Erythroblast (primary cell): ENCODE measurements around the gene GPR157.
"Not testable (repeated sequence)": the region's sequence is repeated elsewhere in the genome, so short reads cannot be mapped to it uniquely, and the experiment has no call there.

ENCODE experiments used
- DNase-seq, 2 experiments: peaks; one replicate each; lab custom pipeline; 2025; lab: John Stamatoyannopoulos, UW
- GATA1 ChIP-seq: IDR thresholded peaks from 2 replicates; pipeline ENCODE4 v1.6.1; 2011; ENCODE audit warnings: low read depth, mild to moderate bottlenecking, control low read depth, low read length, moderate library complexity
- POLR2A ChIP-seq: IDR thresholded peaks from 2 replicates; pipeline ENCODE4 v1.6.1; 2011; ENCODE audit warnings: mild to moderate bottlenecking, low read length

Gene GPR157

GRCh38 chr1:9153152-9153551 is 24.2 kb upstream of the GPR157 start:
- no peak for TF ChIP-seq GATA1
- no peak for TF ChIP-seq POLR2A
- DNase-seq: no peak

GRCh38 chr1:9152535-9152934 is 23.6 kb upstream of the GPR157 start:
- DNase-seq: no peak
- no peak for TF ChIP-seq POLR2A
- no peak for TF ChIP-seq GATA1

DNA sequence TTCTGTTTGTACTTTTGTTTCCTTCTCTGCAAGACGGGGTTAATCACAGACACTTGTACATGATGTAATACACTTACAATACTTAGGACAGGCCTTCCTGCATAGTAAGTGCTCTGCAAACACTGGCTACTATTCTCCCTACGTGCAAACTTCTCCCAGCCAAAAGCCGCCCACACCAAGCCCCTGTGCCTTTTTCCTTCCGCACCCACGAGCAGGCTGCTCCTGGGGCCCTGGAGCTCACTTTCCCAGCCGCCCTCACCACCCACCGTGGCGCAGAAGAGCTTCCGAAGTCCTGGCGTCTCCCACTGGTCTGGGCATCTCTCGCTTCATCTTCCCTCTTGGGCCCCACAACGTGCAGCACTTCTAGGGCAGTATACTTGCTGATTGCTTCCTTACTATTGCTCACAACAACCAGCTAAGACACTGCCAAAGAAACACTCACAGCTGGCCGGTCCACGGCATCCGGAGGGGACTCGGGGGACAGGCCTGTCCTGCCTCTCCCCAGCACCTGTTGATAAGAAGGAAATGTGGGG is 22.5 kb upstream of the GPR157 start:
- TF ChIP-seq POLR2A (no peak), GATA1 (no peak)
- no peak for DNase-seq

DNA sequence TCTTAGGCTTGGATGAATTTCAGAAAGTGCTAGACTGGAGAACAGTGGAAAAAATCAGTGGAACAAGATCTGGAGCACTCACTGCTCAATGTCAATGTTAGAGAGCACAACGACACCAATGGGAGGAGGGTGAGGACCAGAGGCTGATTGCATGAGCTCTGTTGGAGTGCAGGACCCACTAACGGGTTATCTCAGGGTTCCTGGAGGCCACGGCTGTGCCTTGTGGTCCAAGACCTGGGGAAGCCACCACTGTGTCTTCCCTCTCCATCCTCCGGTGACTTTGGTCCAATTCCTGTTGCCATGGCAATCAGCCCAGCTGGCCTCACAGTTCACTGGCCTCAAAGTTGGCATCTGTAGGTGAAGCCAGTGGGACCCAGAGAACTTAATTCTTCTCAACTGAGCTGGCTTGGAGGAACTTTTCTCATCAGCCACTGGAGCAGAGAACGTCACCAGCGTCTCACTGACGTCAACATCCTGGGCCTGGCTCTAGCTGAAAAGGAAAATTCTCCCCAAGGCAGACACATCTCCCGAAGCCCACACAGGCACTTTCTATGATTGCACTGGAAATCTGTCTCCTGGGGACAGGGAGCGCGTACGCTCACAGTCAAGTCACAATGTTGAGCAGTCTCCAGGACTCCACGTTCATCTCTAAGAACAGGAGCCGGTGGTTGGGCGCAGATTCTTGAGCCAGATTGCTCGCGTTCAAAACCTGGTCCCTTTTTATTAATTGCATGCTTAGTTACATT is 21.9 kb upstream of the GPR157 start:
- no peak for DNase-seq
- TF ChIP-seq GATA1 (no peak), POLR2A (no peak)

GRCh38 chr1:9149837-9150581 is 21.1 kb upstream of the GPR157 start:
- no peak for DNase-seq
- no peak for TF ChIP-seq POLR2A
- no peak for TF ChIP-seq GATA1

DNA sequence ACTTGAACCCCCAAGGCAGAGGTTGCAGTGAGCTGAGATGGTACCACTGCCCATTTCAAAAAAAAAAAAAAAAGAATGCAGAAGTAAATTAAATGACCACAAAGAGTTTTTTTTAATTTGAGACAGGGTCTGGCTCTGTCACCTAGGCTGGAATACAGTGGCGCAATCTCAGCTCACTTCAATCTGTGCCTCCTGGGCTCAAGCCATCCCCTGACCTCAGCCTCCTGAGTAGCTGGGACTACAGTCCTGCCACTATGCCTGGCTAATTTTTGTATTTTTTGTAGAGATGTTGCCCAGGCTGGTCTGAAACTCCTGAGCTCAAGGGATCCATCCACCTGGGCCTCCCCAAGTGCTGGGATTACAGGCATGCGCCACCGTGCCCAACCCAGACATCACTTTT is 20.2 kb upstream of the GPR157 start:
- no peak for DNase-seq
- TF ChIP-seq GATA1: no peak
- TF ChIP-seq POLR2A: no peak

DNA sequence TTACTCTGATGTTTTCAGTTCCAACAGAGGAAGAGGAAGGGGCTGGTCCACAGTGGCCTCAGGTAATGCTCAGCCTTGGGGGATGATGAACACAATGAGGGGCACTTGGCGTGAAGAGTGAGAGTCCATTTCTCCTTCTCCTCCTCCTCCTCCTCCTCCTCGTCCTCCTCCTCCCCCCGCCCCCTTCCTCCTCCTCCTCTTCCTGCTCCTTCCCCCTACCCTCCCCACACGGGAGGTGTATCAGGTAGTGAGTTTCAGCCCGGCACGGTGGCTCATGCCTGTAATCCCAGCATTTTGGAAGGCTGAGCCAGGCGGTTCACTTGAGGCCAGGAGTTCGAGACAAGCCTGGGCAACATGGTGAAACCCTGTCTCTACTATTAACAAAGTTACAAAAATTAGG is 17.3 kb upstream of the GPR157 start:
- no peak for DNase-seq
- TF ChIP-seq POLR2A (no peak), GATA1 (no peak)

GRCh38 chr1:9145714-9146113 is 16.8 kb upstream of the GPR157 start:
- TF ChIP-seq POLR2A: no peak
- TF ChIP-seq GATA1: no peak
- no peak for DNase-seq

- no peak for TF ChIP-seq POLR2A
- no peak for TF ChIP-seq GATA1
- no peak for DNase-seq
Observed at GRCh38 chr1:9145021-9145668, 16.2 kb upstream of the GPR157 start.

DNA sequence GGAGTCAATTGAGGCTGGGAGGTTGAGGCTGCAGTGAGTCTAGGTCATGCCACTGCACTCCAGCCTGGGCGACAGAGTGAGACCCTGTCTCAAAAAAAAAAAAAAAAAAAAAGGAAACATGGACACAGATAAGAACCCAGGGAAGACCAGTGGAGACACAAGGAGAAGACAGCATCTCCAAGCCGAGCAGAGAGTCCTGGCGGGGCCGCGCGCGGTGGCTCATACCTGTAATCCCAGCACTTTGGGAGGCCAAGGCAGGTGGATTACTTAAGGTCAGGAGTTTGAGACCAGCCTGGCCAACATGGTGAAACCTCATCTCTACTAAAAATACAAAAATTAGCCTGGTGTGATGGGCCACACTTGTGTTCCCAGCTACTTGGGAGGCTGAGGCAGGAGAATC is 15.6 kb upstream of the GPR157 start:
- DNase-seq: not testable (repeated sequence)

DNA sequence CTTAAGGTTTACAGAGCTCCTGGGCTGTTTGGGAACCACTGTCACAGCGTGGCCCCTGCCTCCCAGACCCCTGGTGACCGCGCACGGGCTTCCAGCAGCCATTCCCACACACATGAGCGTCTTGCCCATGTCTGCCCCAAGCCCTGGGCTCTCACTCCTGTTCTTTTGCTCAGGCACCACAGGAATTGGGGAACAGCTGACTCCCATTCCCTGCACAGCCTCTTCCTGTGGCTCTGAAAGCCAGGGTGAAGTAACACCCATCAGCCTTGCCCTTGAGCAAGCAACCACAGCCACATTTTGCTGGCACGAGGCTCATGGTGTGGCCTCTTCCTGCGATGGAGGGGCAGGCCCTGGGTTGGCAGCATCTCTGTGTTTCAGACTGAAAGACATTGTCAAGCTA is 14.3 kb upstream of the GPR157 start:
- TF ChIP-seq GATA1 (no peak), POLR2A (no peak)
- no peak for DNase-seq

GRCh38 chr1:9139930-9140329 is 11.0 kb upstream of the GPR157 start:
- no peak for TF ChIP-seq POLR2A
- TF ChIP-seq GATA1: no peak

DNA sequence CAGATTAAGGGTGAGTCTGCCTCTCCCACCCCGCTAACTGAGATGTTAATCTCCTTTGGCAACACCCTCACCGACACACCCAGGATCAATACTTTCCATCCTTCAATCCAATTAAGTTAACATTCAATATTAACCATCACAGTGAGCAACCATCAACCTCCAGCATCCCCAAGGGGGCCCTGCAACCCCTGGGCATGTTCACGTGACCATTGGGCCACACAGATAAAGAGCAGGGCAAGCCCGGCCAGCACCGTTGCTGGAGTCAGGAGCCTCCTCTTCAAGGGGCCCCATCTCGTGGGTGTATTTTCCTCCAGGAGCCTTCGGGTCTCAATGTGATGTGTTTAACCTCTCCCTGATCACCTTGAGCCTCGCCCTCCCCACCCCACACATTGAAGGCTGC is 8.0 kb upstream of the GPR157 start:
- DNase-seq: no peak
- TF ChIP-seq GATA1 (no peak), POLR2A (no peak)

More at GRCh38 chr1:9139930-9140329, 11.0 kb upstream of the GPR157 start:
- DNase-seq: no peak
